GM21526 (cell line): ENCODE data around the gene CLOCK.

Experiments used
- ATAC-seq: cut with Tn5 transposase; IDR thresholded peaks from one replicate; pipeline ENCODE4 v1.9.1; 2021; ENCODE audit warnings: moderate library complexity; ENCODE audit not compliant: unreplicated experiment, low FRiP score

The CLOCK gene

GRCh38 chr4:55543858-55544257, 2.9 kb downstream of the CLOCK start:
- ATAC-seq = no peak

- ATAC-seq = no peak
These were observed 6.4 kb downstream of the CLOCK start for GRCh38 chr4:55540271-55540670.

DNA sequence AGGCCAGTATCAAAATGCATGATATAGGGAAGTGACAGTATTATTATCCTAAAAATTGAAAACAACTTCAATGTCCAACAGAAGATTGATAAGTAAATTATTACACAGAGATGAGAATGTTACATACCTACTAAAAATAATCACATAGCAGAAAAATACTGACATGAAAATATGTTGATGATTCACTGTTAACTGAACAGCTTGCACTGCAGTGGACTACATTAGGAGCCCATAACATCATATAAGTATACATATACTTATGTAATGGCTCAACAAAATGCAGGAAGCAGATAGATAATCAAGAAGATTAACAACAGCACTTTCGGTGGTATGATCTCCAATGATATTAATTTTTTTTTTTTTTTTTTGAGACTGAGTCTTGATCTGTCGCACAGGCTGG, 7.1 kb downstream of the CLOCK start:
- ATAC-seq = no peak

DNA sequence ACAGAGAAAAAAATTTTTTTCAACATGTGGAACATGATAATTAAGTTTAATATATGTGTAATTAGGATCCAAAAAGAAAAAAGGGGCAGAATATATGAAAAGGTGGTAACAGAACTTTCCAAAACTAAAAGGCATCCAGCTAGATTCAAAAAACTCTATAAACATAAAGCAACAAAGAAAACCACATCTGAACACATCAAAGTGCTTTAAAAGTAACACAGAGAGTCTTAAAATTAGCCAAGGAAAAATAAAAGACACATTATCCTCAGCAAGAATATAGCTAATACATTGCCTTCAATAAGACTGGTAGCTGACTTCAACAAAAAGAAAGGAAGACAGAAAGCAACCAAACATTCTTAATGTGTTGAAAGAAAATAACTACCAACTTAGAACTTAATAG, 8.2 kb downstream of the CLOCK start:
- ATAC-seq = no peak

GRCh38 chr4:55534306-55534705, 12.4 kb downstream of the CLOCK start:
- ATAC-seq = no peak

- no peak for ATAC-seq
These were observed 16.0 kb downstream of the CLOCK start for GRCh38 chr4:55530691-55531090.

DNA sequence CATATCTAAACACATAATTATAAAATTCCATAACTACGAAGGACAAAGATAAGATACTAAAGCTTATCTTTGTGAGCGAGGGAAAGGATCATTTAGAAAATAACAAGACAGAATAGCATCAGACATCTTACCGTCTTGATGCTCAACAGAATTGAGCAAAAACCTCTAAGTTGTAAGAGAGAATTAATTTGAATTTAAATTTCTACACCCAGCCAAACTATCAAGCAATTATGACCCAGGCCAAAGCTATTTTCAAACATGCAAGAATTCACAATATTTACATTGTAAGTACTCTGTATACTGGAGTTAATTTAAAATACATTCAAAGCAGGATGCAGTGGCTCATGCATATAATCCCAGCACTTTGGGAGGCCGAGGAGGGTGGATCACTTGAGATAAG, 16.5 kb downstream of the CLOCK start:
- ATAC-seq = no peak

- ATAC-seq = no peak
These were observed 18.2 kb downstream of the CLOCK start for GRCh38 chr4:55528491-55528890.

- ATAC-seq = no peak
These were observed 21.7 kb downstream of the CLOCK start for GRCh38 chr4:55524844-55525571.

GRCh38 chr4:55518442-55518841, 28.3 kb downstream of the CLOCK start:
- ATAC-seq = no peak

- peak; percentile 76 for ATAC-seq
These were observed 29.0 kb downstream of the CLOCK start for GRCh38 chr4:55517526-55518229.

DNA sequence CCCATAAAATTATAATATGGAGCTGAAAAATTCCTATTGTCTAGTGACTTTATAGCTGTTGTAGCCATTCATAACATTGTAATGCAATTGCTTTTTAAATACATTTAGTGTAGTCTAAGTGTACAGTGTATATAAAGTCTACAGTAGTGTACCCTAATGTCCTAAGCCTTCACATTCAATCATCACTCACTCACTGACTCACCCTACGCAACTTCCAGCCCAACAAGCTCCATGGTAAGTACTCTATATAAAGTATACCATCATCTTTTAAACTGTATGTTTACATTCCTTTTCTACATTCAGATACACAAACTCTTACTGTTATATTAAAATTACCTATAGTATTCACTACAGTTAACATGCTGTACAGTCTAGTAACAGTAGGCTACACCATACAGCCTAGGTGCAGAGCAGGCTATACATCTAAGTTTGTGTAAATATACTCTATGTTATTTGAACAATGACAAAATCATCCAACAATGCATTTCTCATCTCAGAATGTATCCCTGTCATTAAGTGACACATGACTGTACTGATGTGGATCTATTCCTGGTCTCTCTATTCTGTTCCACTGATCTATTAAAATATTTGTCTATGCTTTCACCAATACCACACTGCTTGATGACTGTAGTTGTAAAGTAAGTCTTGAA, 33.7 kb downstream of the CLOCK start:
- ATAC-seq = no peak

DNA sequence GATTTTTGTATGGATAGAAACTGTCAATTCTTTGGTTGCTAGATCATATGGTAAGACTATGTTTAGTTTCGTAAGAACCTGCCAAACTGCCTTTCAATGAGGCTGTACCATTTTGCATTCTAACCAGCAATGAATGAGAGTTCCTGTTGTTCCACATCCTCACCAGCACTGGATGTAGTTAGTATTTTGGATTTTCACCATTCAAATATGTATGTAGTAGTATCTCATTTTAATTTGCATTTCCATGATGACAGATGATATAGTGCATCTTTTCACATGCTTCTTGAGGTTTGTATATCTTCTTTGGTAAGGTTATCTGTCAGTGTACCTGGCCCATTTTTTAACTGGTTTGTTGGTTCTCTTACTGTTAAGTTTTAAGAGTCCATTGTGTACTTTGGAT, 34.6 kb downstream of the CLOCK start:
- ATAC-seq = no peak

DNA sequence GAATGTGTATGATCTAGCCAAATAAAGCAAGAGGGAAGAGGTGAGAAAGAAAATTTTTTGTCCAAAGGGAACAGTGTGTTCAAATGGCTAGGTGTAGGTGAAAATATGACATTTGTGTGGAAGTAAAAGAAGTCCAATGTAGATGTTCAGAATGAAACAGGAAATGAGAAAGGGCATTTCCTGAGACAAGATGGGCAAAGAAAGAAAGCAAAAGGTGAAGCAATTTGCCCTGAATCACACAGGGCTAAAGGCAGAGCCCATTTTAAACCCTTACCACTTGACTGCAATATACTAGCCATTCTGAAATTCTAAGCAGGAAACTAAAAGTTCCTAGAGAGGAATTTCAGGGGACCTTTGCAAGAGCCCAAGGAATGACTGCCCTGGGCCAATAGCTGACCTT, 36.0 kb downstream of the CLOCK start:
- ATAC-seq = no peak

- no peak for ATAC-seq
These were observed 37.4 kb downstream of the CLOCK start for GRCh38 chr4:55509266-55509665.

DNA sequence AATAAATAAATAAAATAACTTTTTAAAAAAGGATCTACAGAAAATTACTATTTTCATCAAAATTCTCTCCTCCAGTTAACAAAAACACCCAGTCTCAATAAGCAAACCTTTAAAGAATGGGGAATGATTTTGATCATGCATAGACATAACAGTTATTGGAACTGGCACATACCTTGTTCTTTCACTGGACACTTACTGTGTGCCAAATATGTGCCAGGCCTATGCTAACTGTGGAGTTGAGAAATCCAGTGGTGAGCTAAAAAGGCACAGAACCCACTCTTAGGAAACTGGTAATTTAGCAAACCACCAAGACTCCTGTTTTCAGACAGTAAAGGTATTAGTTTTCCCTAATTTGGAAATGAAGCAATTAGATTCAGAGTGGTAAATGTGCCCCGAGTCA, 39.1 kb downstream of the CLOCK start:
- no peak for ATAC-seq

DNA sequence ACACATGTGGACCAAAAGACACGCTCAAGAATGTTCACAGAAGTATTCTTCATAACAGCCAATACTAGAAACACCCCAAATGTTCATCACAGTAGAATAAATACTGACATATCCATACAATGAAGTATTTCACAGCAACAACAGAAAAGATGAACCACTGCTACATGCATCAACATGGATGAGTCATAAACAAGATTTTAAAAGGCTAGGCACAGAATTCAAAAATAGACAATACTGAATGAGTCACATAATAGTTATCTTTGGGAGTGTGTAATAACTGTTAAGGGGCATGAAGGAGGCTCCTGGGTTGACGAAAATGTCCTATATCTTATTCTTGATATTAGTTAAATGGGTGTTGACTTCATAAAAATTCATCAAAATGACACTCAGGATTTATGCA, 43.5 kb downstream of the CLOCK start:
- no peak for ATAC-seq

GRCh38 chr4:55500072-55500471, 46.6 kb downstream of the CLOCK start:
- peak; percentile 91 for ATAC-seq

- no peak for ATAC-seq
These were observed 47.2 kb downstream of the CLOCK start for GRCh38 chr4:55499495-55499894.

- ATAC-seq = no peak
These were observed 48.7 kb downstream of the CLOCK start for GRCh38 chr4:55498051-55498450.

GRCh38 chr4:55491486-55491885, 55.2 kb downstream of the CLOCK start:
- ATAC-seq = no peak

GRCh38 chr4:55488716-55489115, 58.0 kb downstream of the CLOCK start:
- ATAC-seq = no peak
